Brain microvascular endothelial cell (primary cell): Measurements from ENCODE around the gene APP.

Source experiments
- DNase-seq: peaks from one replicate; pipeline ENCODE4 v3.0.0-alpha.2; 2020
- H3K27ac ChIP-seq: fragments of 250-450 bp; sonication (Bioruptor Pico); 2 replicates; pipeline ENCODE4 v1.5.1; 2020; ENCODE audit warnings: mild to moderate bottlenecking, moderate library complexity
- H3K27me3 ChIP-seq: fragments of 250-450 bp; sonication (Bioruptor Pico); replicated peaks from 2 replicates; pipeline ENCODE4 v1.5.1; 2020; ENCODE audit warnings: mild to moderate bottlenecking
- H3K36me3 ChIP-seq: fragments of 250-450 bp; sonication (Bioruptor Pico); replicated peaks from 2 replicates; pipeline ENCODE4 v1.5.1; 2020; ENCODE audit warnings: mild to moderate bottlenecking
- H3K4me3 ChIP-seq: 2 replicates; pipeline ENCODE4 v1.5.1; 2011; ENCODE audit warnings: low read depth, mild to moderate bottlenecking, control low read depth, low read length, moderate library complexity
- CTCF ChIP-seq: IDR thresholded peaks from 2 replicates; pipeline ENCODE4 v1.5.1; 2011; ENCODE audit warnings: low read depth, mild to moderate bottlenecking, moderate library complexity, low read length, control low read depth, inconsistent platforms; ENCODE audit errors: missing control alignments
- in situ Hi-C: cut with HindIII; loops from 2 replicates; pipeline ENCODE4 v1.10.0; 2017; ENCODE audit warnings: low sequenced_read_pairs, low pct_ligation_motif_present

Gene APP

GRCh38 chr21:25906587-25906986, 264.0 kb downstream of the APP start:
- no peak overlapping the region for H3K27ac ChIP-seq
- no peak overlapping the region for H3K4me3 ChIP-seq
- H3K27me3 ChIP-seq = no peaks in the 10 kb centered on the region
- TF ChIP-seq CTCF = no peak
- peaks cover 7% of the 10 kb centered on the region for H3K36me3 ChIP-seq
- in situ Hi-C loops = no loop called here
- DNase-seq = no peak

GRCh38 chr21:25905126-25905525, 265.4 kb downstream of the APP start:
- Histone ChIP-seq H3K36me3 (peaks cover 7% of the 10 kb centered on the region), H3K27ac (no peak overlapping the region), H3K27me3 (no peaks in the 10 kb centered on the region), H3K4me3 (no peak overlapping the region)
- no peak for TF ChIP-seq CTCF
- in situ Hi-C loops = no loop called here
- no peak for DNase-seq

- in situ Hi-C loops = no loop called here
- Histone ChIP-seq H3K36me3 (peaks cover 7% of the 10 kb centered on the region), H3K27ac (no peak overlapping the region), H3K4me3 (no peak overlapping the region), H3K27me3 (no peaks in the 10 kb centered on the region)
- no peak for TF ChIP-seq CTCF
- DNase-seq = no peak
These were observed 266.4 kb downstream of the APP start for GRCh38 chr21:25904044-25904695.

GRCh38 chr21:25903607-25904006, 267.0 kb downstream of the APP start:
- Histone ChIP-seq H3K27ac (no peak overlapping the region), H3K4me3 (no peak overlapping the region), H3K36me3 (peaks cover 7% of the 10 kb centered on the region), H3K27me3 (no peaks in the 10 kb centered on the region)
- DNase-seq = no peak
- in situ Hi-C loops = no loop called here
- TF ChIP-seq CTCF = no peak

- no peak for DNase-seq
- no peaks in the 10 kb centered on the region for H3K27me3 ChIP-seq
- in situ Hi-C loops = no loop called here
These were observed 269.1 kb downstream of the APP start for GRCh38 chr21:25901330-25901979.

More at GRCh38 chr21:25901330-25901979, 269.1 kb downstream of the APP start:
- no peak for TF ChIP-seq CTCF
- H3K27ac ChIP-seq = no peak overlapping the region
- H3K36me3 ChIP-seq = peaks cover 12% of the 10 kb centered on the region
- no peak overlapping the region for H3K4me3 ChIP-seq
